HG03575 (cell line): ENCODE data around the gene RABEP2.
"Not testable (repeated sequence)": the region's sequence is repeated elsewhere in the genome, so short reads cannot be mapped to it uniquely, and the experiment has no call there.

Experiments
- ATAC-seq: cut with Tn5 transposase; IDR thresholded peaks from one replicate; pipeline ENCODE4 v1.9.1; 2021; ENCODE audit not compliant: unreplicated experiment, insufficient number of reproducible peaks, low FRiP score; ENCODE audit errors: extremely low read depth

Gene RABEP2

GRCh38 chr16:28935346-28935745, 10.3 kb upstream of the RABEP2 start:
- ATAC-seq: no peak

GRCh38 chr16:28933171-28933570, 8.1 kb upstream of the RABEP2 start:
- ATAC-seq: no peak

- no peak for ATAC-seq
These were observed 7.5 kb upstream of the RABEP2 start for GRCh38 chr16:28932339-28933141.

- ATAC-seq: no peak
These were observed 6.8 kb upstream of the RABEP2 start, which contains the start of gene CD19 for GRCh38 chr16:28931801-28932225. TSS of gene CD19 (plus strand) at chr16:28931971. CDS start at chr16:28932001, 30 bp downstream.

- ATAC-seq: no peak
These were observed 5.6 kb upstream of the RABEP2 start for GRCh38 chr16:28930652-28931051.

GRCh38 chr16:28930203-28930602, 5.2 kb upstream of the RABEP2 start:
- ATAC-seq: no peak

- no peak for ATAC-seq
These were observed 2.8 kb upstream of the RABEP2 start for GRCh38 chr16:28927815-28928214.

GRCh38 chr16:28926284-28926683, 1.2 kb upstream of the RABEP2 start:
- ATAC-seq: not testable (repeated sequence)

GRCh38 chr16:28925386-28926228, 569 bp upstream of the RABEP2 start:
- ATAC-seq: no peak

- no peak for ATAC-seq
These were observed 658 bp downstream of the RABEP2 start for GRCh38 chr16:28924399-28924761.

GRCh38 chr16:28923652-28924398, 1.2 kb downstream of the RABEP2 start:
- peak; percentile 33 for ATAC-seq

- no peak for ATAC-seq
These were observed 1.8 kb downstream of the RABEP2 start for GRCh38 chr16:28923231-28923587.

GRCh38 chr16:28918698-28919097, 6.3 kb downstream of the RABEP2 start:
- ATAC-seq: no peak

GRCh38 chr16:28917095-28917494, 7.9 kb downstream of the RABEP2 start:
- ATAC-seq: no peak

- ATAC-seq: no peak
These were observed 9.9 kb downstream of the RABEP2 start for GRCh38 chr16:28915181-28915580.

- ATAC-seq: no peak
These were observed 10.9 kb downstream of the RABEP2 start for GRCh38 chr16:28913946-28914724.

GRCh38 chr16:28912558-28912957, 12.5 kb downstream of the RABEP2 start:
- ATAC-seq: no peak

- no peak for ATAC-seq
These were observed 14.7 kb downstream of the RABEP2 start for GRCh38 chr16:28910086-28911031.
